Activated T-cell treated with anti-CD3 and anti-CD28 coated beads, Interleukin-2, amount 50 U/mL, for 1 hour (primary cell): Measurements from ENCODE around the gene APOE.
A peak's percentile ranks its signal among the peaks of the same experiment; 100 is the strongest.
"Not testable (repeated sequence)": the region's sequence is repeated elsewhere in the genome, so short reads cannot be mapped to it uniquely, and the experiment has no call there.

Experiments used
- DNase-seq: peaks from one replicate; pipeline ENCODE4 v3.0.0-alpha.2; 2020

The APOE gene

DNA sequence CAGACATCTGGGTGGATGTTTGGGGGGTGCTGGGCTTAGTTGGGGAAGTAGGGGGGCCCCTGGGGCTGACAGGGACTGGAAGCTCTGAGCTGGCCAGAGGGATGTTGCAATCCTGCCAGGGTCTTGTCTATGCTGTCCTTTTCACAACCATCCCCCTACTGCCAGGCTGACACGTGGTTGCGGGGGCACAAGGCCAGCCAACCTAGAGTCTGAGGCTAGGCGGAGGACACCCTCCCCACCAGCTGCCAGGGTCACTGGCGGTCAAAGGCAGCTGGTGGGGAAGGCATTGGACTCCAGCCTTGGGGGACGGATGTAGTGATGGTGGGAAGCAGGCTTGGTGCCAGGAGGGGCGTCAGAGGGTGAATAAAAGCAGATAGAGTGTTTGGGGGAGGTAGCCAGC, 7.3 kb downstream of the APOE start:
- DNase-seq = no peak

DNA sequence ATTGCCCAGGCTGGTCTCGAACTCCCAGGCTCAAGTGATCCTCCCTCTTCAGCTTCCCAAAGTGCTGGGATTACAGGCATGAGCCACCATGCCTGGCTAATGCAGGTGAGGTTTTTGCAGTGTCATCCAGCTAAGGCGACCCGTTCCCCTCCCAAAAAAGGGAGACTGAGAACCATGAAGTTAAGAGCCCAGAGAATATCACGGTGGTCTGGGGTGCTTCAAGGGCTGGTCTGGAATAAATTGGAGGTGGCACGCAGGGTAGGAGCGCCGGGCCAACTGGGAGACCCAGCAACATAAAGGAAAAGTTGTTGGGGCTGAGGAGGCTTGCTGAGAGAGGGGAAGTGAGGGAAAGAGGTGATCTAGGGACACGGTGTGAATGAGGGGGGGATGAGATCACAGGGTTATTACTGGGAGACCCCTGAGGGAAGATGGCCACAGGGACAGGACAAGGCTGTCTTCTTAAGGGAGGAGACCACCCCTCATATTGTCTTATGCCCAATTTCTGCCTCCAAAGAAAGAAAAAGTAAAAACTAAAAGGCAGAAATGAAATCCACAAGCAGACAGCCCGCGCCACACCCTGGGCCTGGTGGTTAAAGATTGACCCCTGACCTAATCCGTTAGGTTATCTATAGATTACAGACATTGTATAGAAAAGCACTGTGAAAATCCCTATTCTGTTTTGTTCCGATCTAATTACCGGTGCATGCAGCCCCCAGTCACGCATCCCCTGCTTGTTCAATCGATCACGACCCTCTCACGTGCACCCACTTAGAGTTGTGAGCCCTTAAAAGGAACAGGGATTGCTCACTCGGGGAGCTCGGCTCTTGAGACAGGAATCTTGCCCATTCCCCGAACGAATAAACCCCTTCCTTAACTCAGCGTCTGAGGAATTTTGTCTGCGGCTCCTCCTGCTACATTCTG, 8.2 kb downstream of the APOE start:
- DNase-seq = not testable (repeated sequence)

DNA sequence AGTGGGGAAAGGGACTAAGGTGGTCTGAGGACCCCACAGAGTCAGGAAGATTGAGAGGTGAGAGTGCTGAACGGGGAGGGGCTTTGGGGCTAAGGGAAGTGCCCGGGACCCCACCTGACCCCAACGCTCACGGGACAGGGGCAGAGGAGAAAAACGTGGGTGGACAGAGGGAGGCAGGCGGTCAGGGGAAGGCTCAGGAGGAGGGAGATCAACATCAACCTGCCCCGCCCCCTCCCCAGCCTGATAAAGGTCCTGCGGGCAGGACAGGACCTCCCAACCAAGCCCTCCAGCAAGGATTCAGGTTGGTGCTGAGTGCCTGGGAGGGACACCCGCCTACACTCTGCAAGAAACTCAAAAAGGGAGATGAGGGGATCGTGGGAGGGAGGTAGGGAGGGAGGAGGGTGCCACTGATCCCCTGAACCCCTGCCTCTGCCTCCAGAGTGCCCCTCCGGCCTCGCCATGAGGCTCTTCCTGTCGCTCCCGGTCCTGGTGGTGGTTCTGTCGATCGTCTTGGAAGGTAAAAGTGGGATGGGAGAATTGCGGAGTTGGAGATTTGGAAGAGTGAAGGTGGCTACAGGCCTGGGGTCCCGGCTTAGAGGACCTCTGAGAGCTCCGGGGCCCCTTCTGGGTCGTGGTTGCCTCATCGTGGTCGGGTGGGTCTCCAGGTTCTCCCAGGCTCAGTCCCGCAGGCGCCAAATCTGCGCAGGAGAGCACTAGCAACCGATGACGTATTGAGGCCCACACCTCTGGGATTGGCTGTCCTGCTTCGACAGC, 9.0 kb downstream of the APOE start, which contains the start of gene APOC1:
TSS of gene APOC1 (plus strand) at position 176 of the 774 bp plus-strand sequence. CDS start at position 460, 284 bp downstream.
- DNase-seq = peak; percentile 76

DNA sequence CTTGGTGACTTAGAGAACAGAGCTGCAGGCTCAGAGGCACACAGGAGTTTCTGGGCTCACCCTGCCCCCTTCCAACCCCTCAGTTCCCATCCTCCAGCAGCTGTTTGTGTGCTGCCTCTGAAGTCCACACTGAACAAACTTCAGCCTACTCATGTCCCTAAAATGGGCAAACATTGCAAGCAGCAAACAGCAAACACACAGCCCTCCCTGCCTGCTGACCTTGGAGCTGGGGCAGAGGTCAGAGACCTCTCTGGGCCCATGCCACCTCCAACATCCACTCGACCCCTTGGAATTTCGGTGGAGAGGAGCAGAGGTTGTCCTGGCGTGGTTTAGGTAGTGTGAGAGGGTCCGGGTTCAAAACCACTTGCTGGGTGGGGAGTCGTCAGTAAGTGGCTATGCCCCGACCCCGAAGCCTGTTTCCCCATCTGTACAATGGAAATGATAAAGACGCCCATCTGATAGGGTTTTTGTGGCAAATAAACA, 18.7 kb downstream of the APOE start:
- DNase-seq = no peak

DNA sequence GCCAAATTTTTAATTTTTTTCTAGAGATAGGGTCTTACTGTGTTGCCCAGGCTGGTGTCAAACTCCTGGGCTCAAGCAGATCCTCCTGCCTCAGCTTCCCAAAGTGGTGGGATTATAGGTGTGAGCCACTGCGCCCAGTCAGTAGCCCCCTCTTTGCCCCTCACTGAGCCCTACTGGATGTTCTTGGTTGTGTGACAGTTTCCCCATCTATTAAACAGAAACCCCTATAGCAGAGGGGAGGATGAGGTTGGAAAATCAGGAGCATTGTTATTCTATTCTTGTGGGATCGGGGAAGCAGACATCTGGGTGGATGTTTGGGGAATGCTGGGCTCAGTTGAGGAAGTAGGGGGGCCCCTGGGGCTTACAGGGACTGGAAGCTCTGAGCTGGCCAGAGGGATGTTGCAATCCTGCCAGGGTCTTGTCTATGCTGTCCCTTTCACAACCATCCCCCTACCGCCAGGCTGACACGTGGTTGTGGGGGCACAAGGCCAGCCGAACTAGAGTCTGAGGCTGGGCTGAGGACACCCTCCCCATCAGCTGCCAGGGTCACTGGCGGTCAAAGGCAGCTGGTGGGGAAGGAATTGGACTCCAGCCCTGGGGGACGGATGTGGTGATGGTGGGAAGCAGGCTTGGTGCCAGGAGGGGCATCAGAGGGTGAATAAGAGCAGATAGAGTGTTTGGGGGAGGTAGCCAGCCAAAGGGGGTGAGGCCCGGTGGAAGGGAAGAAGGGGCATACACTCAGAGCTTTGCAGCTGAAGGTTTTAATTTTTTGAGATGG, 19.7 kb downstream of the APOE start:
- DNase-seq = no peak

DNA sequence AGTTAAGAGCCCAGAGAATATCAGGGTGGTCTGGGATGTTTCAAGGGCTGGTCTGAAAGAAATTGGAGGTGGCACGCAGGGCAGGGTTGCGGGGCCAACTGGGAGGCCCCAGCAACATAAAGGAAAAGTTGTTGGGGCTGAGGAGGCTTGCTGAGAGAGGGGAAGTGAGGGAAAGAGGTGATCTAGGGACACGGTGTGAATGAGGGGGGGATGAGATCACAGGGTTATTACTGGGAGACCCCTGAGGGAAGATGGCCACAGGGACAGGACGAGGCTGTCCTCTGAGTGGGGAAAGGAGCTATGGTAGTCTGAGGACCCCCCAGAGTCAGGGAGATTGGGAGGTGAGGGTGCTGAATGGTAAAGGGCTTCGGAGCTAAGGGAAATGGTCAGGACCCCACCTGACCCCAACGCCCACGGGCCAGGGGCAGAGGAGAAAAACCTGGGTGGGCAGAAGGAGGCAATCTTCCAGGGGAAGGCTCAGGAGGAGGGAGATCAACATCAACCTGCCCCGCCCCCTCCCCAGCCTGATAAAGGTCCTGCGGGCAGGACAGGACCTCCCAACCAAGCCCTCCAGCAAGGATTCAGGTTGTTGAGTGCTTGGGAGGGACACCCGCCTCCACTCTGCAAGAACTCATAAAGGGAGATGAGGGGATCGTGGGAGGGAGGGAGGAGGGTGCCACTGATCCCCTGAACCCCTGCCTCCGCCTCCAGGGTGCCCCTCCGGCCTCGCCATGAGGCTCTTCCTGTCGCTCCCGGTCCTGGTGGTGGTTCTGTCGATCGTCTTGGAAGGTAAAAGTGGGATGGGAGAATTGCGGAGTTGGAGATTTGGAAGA, 20.9 kb downstream of the APOE start:
- DNase-seq = not testable (repeated sequence)

DNA sequence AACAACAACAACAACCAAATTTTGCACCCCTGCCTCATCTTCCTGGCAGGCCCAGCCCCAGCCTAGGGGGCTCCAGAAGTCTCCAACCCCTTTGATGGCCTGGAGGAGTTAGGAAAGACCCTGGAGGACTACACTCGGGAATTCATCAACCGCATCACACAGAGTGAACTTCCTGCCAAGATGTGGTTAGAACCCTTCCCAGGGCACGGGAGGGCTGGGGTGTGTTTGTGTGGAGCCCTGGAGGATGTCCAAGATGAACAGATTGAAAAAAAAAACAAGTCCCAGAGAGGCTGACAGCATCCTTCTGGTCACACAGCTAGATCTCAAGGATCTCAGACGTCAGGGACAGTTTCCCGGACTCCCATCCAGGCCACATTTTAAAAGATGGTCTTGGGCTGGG, 22.1 kb downstream of the APOE start:
- DNase-seq = no peak

DNA sequence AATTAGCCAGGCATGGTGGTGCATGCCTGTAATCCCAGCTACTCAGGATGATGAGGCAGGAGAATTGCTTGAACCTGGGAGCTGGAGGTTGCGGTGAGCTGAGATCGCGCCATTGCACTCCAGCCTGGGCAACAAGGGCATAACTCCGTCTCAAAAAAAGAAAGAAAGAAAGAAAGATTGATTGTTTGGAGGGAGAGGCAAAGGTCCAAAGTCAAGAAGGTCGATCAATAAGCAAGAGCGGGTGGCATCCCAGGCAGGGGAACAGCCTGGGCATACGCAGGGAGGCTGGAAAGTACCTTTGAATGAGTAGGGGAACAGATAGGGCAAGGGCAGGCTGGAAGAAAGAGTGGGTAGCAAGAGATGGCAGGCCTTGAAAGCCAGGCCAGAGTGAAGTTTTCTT, 24.5 kb downstream of the APOE start:
- no peak for DNase-seq

DNA sequence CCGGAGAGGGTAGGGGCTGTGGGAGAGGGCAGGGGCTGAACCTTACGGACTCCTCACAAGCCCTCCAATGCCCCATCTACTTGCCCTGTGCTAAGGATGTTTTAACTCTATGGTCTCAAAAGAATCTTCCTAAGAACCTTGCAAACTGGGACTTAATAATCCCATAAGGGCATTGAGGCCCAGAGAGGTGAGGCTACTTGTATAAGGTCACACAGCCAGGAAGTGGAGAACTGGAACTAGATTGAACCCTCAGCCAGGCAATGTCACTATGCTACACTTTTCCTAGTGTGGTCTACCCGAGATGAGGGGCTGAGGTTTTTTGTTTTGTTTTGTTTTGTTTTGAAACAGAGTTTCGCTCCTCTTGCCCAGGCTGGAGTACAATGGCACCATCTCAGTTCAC, 25.9 kb downstream of the APOE start:
- no peak for DNase-seq

DNA sequence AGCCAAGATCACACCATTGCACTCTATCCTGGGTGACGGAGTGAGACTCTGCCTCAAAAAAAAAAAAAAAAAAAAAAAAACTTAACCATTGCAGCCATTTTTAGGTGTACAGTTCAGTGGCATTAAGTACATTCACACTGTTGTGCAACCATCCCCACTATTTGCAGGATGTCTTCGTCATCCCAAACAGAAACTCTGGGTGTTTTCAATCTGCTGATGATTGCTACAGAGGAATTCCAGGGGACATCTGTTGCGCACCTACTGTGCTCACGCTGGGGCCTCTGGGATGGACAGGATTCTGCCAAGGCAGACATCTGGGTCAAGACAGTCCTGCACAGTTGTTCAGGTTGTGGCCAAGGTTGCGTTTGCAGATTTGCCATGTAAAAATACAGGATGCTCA, 34.1 kb downstream of the APOE start:
- no peak for DNase-seq

DNA sequence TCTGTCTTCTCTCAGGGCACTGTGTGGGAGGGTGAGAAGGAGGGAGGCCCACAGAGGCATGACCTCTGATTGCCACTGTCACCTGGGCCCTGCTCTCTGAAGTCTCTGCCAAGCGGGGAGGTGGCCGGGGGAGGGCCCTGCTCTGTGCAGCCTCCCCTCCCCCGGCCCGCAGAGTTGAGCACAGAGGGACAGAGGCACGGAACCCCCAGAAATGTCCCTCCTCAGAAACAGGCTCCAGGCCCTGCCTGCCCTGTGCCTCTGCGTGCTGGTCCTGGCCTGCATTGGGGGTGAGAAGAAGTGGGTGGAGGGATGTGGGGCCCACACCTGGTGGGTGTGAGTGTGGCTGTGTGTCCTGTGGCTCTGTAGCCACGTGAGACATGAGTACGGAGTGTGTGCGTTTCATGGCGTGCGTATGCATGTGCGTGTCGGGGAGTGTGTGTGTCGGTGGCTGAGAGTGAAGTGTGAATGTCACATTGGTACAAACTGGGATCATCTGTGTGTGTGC, 36.5 kb downstream of the APOE start, which contains the start of gene APOC4:
TSS of gene APOC4 (plus strand) at position 171 of the 505 bp plus-strand sequence. CDS start at position 212, 41 bp downstream.
- no peak for DNase-seq

DNA sequence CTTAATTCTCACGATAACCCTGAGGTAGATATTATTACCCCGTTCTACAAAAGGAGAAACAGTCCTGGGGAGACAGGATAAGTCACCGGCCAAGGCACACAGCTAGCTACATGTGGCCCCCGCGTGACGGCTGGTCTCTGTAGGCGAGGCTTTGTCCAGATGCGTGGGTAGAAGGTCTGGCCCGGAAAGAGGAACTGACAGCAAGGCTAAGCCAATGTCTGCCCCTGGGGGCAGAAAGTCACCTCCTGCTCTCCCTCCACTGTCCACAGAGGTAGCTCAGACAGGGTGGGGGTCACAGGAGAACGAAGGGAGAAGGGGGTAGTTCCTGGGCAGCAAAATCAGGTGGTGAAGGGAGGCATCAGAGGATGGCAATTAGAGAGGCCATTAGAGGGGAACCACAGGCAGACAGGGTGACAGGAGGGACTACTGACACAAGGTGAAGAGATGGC, 38.2 kb downstream of the APOE start:
- no peak for DNase-seq

DNA sequence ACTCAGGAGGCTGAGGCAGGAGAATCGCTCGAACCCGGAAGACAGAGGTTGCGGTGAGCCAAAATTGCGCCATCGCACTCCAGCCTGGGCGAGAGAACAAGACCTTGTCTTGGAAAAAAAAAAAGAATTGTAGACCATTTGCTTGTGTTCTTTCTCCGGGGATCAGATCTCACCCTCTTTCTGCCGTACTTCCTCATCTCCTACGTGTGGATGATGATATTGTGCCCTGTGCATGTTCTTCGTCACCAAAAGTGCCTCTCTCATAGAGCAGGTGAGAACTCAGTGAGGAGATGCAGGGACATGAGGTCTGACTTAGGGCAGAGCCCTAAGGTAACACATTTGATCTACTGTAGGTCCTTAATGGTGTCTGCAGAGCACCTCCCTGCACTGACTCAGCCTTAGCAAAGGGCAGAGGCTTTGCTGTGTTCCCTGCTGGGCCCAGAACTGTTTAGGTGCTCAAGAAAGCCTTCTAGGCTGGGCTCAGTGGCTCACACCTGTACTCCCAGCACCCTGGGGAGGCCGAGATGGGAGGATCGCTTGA, 41.5 kb downstream of the APOE start:
- DNase-seq = no peak

DNA sequence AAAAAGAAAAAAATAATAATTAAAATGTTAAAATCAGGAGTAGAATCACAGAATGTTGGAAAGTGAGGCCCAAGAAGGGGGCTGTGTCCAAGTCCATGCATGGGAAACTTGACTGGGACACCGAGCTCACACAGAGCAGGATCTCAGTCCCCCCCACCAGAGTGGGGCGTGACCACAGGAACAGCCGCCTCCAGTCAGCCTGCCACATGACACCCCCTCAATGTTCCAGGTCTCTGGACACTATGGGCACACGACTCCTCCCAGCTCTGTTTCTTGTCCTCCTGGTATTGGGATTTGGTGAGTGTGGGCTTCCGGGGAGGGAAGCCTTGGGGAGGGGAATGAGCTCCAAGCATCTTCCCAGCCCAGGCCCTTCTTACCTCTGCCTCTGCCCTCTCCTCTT, 42.6 kb downstream of the APOE start:
- no peak for DNase-seq

DNA sequence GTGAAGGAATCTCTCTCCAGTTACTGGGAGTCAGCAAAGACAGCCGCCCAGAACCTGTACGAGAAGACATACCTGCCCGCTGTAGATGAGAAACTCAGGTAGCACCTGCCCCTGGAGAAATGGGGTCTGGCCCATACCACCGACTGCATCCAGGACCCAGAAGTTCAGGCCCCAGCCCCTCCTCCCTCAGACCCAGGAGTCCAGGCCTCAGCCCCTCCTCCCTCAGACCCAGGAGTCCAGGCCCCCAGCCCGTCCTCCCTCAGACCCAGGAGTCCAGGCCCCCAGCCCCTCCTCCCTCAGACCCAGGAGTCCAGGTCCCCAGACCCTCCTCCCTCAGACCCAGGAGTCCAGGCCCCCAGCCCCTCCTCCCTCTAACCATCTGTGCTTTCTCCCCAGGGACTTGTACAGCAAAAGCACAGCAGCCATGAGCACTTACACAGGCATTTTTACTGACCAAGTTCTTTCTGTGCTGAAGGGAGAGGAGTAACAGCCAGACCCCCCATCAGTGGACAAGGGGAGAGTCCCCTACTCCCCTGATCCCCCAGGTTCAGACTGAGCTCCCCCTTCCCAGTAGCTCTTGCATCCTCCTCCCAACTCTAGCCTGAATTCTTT, 43.3 kb downstream of the APOE start:
- no peak for DNase-seq

DNA sequence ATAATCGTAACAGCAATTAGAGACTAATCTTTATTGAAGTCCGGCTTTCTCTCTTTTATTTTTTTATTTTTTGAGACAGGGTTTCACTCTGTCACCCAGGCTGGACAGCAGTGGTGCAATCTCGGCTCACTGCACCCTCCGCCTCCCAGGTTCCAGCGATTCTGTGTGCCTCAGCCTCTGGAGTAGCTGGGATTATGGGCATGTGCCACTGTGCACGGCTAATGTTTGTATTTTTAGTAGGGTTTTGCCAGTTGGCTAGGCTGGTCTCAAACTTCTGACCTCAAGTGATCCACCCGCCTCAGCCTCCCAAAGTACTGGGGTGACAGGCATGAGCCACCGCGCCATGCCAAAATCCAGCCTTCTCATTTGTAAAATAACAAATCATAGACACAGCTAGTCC, 44.0 kb downstream of the APOE start:
- no peak for DNase-seq

DNA sequence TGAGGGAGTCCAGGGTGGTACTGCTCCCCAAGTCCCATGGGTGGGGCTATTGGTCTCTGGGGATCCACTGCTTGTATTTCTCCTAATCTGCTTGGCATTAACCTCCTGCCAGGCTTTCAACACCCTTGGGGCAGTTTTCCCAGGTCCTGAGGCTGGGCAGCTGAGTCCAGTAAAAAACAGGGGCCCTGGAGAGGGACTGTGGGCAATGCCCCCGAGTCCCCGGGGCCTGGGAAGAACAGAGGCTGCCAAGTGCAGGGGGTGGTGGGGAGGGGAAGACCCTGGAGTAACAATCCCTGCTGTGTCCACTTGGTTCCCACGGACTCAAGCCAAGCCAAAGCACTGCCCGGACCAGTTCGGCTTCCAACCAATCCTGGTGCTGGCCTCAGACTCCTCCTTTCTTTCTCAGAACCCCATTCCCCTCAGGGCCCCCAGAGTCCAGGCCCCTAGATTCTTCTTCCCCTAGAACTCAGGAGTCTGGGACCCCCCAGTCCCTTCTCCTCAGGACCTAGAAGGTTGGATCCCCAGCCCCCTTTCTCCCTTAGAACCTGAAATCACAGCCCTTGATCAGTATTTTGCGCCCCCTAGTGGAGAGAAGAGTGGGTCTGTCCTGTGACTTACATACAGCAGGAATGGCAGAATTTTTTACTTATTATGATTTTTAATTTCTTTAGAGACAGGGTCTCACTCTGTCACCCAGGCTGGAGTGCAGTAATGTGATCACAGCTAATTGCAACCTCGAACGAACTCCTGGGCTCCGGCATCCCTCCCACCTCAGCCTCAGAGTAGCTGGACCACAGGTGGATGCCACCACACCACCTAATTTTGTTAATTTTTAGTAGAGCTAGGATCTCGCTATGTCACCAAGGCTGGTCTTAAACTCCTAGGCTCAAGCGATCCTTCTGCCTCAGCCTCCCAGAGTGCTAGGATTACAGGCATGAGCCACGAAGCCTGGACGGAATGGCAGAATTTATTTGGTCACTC, 45.9 kb downstream of the APOE start:
- DNase-seq = peak; percentile 40

DNA sequence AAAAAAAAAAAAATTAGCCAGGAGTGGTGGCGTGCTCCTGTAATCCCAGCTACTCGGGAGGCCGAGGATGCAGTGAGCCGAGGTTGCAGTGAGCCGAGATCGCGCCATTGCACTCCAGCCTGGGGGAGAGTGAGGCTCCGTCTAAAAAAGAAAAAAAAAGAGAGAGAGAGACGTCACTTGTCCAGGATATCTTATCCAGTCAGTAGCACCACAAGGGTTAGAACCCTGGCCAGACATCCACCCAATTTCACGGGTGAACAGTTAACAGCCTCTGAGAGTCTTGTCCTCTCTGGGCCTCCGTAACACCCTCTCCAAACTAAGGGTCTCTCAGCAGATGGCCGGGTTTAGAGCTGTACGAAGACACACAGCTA, 48.7 kb downstream of the APOE start:
- DNase-seq = no peak

DNA sequence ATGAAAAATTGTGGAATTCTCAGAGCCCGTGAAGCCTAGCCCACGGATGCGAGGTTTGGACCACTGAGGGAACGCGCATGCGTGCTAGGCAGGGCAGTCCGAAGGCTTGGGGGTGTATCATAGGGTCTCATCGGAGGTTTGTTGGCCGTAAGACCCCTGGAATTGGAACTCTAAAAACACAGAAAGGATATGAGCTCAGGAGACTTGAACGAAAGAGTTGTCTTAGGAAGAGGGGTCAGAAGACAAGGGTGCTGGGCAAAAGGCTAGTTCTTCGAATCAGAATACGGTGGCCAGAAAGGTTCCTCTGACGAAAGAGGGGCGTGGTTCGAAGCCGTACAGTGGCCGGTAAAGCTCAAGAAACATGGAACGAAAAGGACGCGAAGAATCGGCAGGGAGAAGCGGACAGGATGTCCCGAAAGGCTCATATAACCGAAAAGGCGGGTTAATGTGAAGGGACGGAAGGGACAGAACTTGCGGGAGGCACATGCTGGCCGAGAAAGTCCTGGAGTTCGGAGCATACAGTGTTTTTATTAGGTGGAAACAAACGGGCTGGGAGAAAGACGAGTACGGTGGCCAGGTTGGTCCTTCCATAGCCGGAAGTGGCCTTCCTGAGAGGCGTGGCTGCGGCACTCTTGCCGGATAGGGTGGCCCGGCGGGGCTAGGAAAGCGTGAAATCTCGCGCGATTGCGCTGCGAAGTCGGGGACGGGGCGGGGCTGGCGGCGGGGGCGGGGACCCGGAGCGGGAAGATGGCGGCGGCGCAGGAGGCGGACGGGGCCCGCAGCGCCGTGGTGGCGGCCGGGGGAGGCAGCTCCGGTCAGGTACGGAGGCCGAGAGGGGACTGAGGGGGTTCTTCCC, 49.3 kb downstream of the APOE start, which contains the start of gene CLPTM1:
TSS of gene CLPTM1 (plus strand) at position 732 of the 856 bp plus-strand sequence. CDS start at position 748, 16 bp downstream.
- peak; percentile 93 for DNase-seq
